GM18858 (cell line): ENCODE data around the gene SRGAP3.

Source experiments
- ATAC-seq: cut with Tn5 transposase; IDR thresholded peaks from one replicate; pipeline ENCODE4 v1.9.1; 2021; ENCODE audit not compliant: unreplicated experiment

The SRGAP3 gene

GRCh38 chr3:9026320-9027045 lies 223.0 kb downstream of the SRGAP3 start:
- ATAC-seq = no peak

DNA sequence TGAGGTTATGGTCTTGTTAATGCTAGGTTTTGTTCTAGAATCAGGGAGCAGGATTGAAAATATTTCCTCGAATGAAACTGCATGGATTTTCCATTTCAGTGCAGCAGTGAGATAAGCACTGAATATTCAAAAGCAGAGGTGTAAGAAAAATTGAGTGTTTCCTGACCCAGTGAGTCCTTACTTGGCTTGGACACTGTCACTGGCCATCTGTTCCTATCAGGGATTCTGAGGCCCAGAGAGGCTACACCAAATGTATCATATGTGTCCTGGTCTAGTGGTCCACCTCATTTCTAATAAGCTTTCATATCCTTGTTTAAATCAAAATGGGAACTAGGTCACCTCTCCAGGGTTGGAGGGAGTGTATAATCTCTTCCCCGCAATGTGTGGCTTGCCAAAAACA lies 225.1 kb downstream of the SRGAP3 start:
- ATAC-seq = no peak

GRCh38 chr3:9023226-9023590 lies 226.2 kb downstream of the SRGAP3 start:
- no peak for ATAC-seq

- no peak for ATAC-seq
Measured at GRCh38 chr3:9022305-9023225, 226.9 kb downstream of the SRGAP3 start.

- ATAC-seq = no peak
Measured at GRCh38 chr3:9021271-9022009, 228.0 kb downstream of the SRGAP3 start.

- no peak for ATAC-seq
Measured at GRCh38 chr3:9020426-9020825, 229.0 kb downstream of the SRGAP3 start.

DNA sequence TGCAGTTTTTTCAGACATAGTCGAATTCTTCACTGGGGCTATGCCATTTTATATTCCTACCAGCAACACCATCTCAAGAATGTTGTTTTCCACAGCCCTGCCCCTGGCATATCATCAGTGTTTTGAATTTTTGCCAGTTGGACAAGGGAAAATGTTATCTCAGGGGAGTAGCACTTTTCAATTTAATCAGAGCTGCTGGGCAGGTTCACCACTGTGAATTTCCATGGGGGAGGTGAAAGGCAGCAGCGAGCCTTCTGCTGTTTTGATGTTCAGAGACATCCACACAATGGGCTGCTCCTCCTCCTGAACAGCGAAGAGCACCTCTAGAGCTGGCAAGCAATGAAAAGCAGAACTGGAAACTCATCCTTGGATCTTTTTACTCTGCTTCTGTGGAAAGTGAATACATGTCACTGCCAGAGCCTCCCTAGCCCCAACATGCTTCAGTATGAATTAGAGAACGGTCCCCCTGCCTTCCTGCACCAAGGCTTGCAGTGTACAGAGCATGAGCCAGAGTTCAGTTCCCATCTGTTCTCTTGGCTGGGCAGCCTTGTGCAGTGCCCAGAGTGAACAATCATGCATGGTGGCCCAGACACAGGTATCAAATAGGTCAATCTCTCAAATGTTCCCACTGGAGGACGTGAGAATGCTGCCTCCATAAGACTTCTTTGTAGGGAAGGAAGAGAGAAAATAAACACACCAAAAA lies 230.0 kb downstream of the SRGAP3 start:
- ATAC-seq = no peak

- ATAC-seq = no peak
Measured at GRCh38 chr3:9015250-9015649, 234.2 kb downstream of the SRGAP3 start.

DNA sequence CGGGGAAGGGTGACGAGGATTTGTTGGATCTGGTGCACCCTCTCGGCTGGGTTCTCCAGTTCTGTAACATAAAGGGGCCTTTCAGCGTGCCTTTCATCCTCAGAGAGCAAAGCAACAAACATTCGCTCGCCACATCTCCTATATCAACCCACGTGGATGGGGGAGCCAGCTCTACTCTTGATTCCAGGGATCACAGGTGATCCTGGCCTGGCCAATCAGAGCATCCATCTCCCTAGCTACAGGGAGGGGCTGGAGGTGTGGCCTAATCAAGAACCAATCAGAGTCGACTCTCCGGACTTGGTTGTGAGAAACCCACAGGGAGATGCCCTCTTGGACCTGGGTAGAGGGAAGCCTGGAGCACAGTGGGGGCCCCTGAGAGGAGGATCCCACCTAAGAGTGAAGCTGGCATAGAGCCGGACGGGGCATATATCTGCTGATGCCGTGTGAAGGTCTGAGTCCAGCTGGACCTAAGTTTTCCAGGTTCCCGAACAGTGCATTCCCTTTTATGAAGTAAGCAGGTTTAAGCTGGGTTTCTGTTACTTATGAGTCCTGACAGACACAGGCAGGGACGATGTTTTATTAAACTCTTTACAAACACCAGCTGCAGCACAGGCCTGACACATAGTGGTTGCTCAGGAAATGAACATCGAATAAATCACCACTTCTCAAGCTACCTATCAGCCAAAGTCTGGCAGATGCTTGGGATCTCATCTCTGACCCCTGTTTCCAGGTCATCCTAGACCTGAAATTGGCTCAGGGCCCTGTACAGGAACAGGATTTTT lies 235.5 kb downstream of the SRGAP3 start:
- ATAC-seq = no peak

DNA sequence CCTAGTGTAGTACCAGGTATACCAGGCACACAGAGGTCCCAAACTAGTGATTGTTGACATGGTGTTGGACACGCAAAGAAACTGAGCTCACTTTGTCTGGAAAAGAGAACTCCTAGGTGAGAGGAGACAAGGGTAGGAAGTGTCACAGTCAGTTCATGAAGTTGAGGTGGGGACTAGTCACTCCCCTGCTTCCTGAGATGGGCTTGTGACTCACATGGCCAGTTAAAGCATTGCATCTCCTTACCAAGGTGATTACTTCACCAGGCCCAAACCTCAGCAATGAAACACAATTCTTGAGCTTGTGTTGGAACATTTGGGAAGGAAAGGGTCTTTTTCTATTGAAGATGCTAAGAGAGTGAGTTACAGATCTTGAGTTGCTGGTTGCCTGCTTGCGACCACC lies 236.9 kb downstream of the SRGAP3 start:
- no peak for ATAC-seq

GRCh38 chr3:9009976-9010545 lies 239.4 kb downstream of the SRGAP3 start:
- ATAC-seq = no peak

DNA sequence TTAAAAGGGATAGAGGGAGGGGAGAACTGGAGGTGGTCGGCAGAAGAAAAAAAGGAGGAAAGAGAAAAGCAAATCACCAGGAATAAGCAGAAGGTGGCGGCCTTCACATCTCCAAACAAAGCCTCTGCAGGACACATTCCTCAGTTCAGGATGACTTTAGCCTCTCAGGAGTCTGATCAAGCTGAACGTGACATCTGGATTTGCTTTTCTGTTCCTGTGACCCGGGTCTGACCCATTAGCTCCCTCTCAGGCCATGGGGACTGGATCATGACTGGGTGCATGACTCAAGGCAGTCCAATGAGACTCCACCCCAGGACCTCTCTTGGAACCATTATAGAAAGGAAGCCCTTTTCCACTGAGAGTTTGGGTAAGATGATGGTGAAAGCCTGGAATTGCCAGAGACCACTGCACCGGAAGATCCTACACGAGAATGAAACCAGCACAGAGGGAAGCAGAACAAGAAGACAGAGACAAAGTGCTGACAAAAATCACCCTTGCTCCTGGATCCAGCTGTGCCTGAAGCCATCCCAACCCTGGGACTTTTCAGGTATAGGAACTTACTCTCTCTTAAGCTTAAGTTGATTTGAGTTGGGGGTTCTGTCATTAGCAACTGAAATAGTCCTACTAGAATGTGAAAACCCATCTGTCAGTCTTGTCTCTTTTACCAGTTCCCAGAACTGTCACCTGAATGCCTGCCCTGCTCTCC lies 240.7 kb downstream of the SRGAP3 start:
- ATAC-seq = no peak

DNA sequence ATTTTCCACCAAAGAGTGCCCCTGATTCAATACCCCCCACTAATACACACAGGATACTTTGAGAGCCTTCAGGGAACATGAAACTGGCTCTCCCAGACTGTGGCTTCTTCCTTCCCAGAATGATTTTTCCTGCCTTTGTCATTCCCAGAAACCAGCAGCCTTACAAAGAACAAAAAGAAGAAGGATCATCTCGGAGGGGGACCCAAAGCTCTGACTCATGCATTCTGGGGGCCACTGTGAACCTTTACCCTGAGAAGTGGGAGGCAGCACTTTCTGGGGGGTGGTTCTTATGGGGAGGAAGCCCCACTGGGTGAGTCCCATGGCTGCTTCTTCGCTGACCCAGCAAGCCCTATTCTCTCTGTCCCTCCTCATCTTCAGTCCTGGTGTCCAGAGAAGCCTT lies 241.5 kb downstream of the SRGAP3 start:
- no peak for ATAC-seq

DNA sequence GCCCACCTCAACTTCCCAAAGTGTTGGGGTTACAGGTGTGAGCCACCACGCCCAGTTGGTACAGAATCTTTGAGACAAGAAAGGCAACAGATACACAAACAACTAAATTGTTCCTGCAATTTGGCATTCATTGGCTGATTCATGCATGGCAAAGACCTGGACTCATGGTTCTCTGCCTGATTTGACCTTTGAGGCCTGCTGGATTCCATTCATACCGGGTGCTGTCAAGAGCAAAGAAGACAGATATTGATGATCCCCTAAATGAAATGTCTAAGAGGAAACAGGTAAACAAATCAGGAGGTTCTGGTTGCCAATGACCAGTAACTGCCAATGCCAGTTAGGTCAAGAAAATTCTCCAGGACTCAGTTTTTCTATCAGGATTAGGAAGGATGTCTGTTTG lies 242.2 kb downstream of the SRGAP3 start:
- no peak for ATAC-seq

DNA sequence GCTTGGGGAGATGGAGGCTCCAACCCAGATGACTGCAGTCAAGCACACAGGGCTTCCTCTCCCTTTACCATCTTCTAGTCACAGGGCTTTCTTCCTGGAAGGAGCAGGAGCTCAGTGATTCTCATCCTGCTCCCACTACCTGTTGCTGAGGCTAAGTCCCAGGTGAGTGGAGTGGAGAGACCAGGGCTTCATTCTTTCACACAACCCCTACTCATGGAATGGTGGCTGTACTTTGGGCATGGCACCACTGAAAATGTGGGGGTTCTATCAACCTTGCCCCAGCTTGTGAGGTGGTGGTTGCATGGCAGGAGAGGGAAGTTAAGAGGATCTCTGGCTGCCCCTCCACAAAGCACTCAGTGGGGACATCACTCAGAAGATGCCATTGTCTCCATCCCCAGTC lies 249.4 kb downstream of the SRGAP3 start:
- ATAC-seq = no peak

- no peak for ATAC-seq
Measured at GRCh38 chr3:8997151-8997550, 252.3 kb downstream of the SRGAP3 start.

DNA sequence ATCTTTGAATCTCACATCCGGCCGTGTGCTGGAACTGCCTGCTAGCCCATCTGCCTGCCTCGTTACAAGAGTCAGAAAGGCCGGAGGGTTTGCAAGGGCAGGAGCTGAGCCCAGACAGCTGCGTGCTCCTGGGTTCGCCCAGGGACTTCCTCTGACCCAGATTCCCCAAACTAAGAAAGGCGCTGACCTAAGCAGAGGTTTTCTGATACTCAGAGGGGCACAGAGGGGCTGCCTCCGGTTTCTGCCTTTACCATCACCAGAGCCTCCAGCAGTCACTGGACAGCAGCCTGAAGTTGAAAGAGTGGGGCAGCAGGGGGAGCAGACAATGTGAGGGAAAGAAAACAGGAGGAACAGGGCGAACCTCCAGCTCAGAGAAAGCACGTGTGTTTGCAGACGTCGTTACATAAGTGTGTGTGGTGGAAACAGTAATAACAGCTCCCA lies 252.7 kb downstream of the SRGAP3 start:
- ATAC-seq = no peak

GRCh38 chr3:8996216-8996615 lies 253.2 kb downstream of the SRGAP3 start:
- no peak for ATAC-seq

- no peak for ATAC-seq
Measured at GRCh38 chr3:8994226-8994625, 255.2 kb downstream of the SRGAP3 start.
